IMR-90 (cell line): ENCODE results near the gene ADRA1B. TPM values are rescaled to one million over a fixed set of nuclear protein-coding genes. Genes with fewer than 3 reads are reported as not detected.

Experiments
- ATAC-seq: fragments of 200-7000 bp; cut with Tn5 transposase; 2 replicates; pipeline ENCODE4 v1.9.1; 2020; ENCODE audit warnings: low read depth, mild to moderate bottlenecking, moderate library complexity
- BruUV-seq: library from RNA; stranded (reverse); fragments of 400-500 nt; replicated peaks from 2 replicates; lab custom pipeline; 2021; lab: Mats Ljungman, UMichigan
- CTCF ChIA-PET: fragments of 300-600 bp; formaldehyde crosslinking; extraction: SDS; loops from one replicate; lab custom pipeline; 2021; ENCODE audit warnings: antibody characterized with exemption; lab: Yijun Ruan, JAX
- POLR2A ChIA-PET: fragments of 300-600 bp; sonication (Branson Sonifier 250); formaldehyde crosslinking; loops from one replicate; lab custom pipeline; 2022; ENCODE audit warnings: antibody characterized with exemption; ENCODE audit not compliant: unreplicated experiment; lab: Charles Lee
- DNase-seq: peaks from one replicate; pipeline ENCODE4 v3.0.0; 2013
- H2AFZ ChIP-seq: replicated peaks from 2 replicates; pipeline ENCODE3; 2013; ENCODE audit warnings: low read length, mild to moderate bottlenecking; ENCODE audit not compliant: poor library complexity
- H2AK5ac ChIP-seq: 2 replicates; pipeline ENCODE4 v1.6.1; 2013; ENCODE audit warnings: low read depth, low read length, inconsistent platforms
- H2AK9ac ChIP-seq: replicated peaks from 2 replicates; pipeline ENCODE3; 2013; ENCODE audit warnings: mild to moderate bottlenecking, low read depth, low read length, moderate library complexity; ENCODE audit not compliant: poor library complexity
- H2BK120ac ChIP-seq: 2 replicates; pipeline ENCODE4 v1.6.1; 2013; ENCODE audit warnings: low read depth, low read length, inconsistent platforms
- H2BK15ac ChIP-seq: 3 replicates; pipeline ENCODE4 v1.6.1; 2013; ENCODE audit warnings: low read depth, low read length, inconsistent platforms
- H2BK20ac ChIP-seq: 2 replicates; pipeline ENCODE4 v1.6.1; 2013; ENCODE audit warnings: low read depth, mild to moderate bottlenecking, inconsistent platforms, low read length, moderate library complexity
- H2BK5ac ChIP-seq: 2 replicates; pipeline ENCODE4 v1.6.1; 2013; ENCODE audit warnings: mild to moderate bottlenecking, low read depth, low read length, inconsistent platforms; ENCODE audit not compliant: poor library complexity, severe bottlenecking
- H3K14ac ChIP-seq: replicated peaks from 2 replicates; pipeline ENCODE4 v1.6.1; 2013; ENCODE audit warnings: low read depth, low read length, inconsistent platforms
- H3K18ac ChIP-seq: 2 replicates; pipeline ENCODE4 v1.6.1; 2013; ENCODE audit warnings: low read depth, low read length, control low read depth
- H3K23ac ChIP-seq: 2 replicates; pipeline ENCODE4 v1.6.1; 2013; ENCODE audit warnings: low read depth, low read length, inconsistent platforms
- H3K27ac ChIP-seq: 2 replicates; pipeline ENCODE4 v1.5.1; 2013; ENCODE audit warnings: mild to moderate bottlenecking, control low read depth, low read length; ENCODE audit not compliant: insufficient read depth
- H3K27me3 ChIP-seq: 2 replicates; pipeline ENCODE4 v1.6.1; 2013; ENCODE audit warnings: low read length; ENCODE audit not compliant: control insufficient read depth, insufficient read depth
- H3K36me3 ChIP-seq: 2 replicates; pipeline ENCODE4 v1.6.1; 2013; ENCODE audit warnings: low read length, mixed read lengths; ENCODE audit not compliant: control insufficient read depth, insufficient read depth
- H3K4ac ChIP-seq: 2 replicates; pipeline ENCODE4 v1.6.1; 2013; ENCODE audit warnings: low read depth, low read length, inconsistent platforms
- H3K4me1 ChIP-seq: 2 replicates; pipeline ENCODE4 v1.6.1; 2013; ENCODE audit warnings: low read length, mixed read lengths; ENCODE audit not compliant: control insufficient read depth, insufficient read depth
- H3K4me2 ChIP-seq: 2 replicates; pipeline ENCODE4 v1.6.1; 2013; ENCODE audit warnings: low read depth, mild to moderate bottlenecking, control low read depth, low read length, moderate library complexity
- H3K4me3 ChIP-seq: 2 replicates; pipeline ENCODE4 v1.5.1; 2013; ENCODE audit warnings: low read depth, mild to moderate bottlenecking, control low read depth, low read length, moderate library complexity; ENCODE audit not compliant: insufficient read depth
- H3K56ac ChIP-seq: 2 replicates; pipeline ENCODE4 v1.6.1; 2013; ENCODE audit warnings: low read length, inconsistent platforms; ENCODE audit not compliant: insufficient read depth; ENCODE audit errors: extremely low read depth
- H3K79me1 ChIP-seq, 2 experiments: 2 replicates each; pipeline ENCODE4 v1.6.1; 2013; ENCODE audit warnings: low read length in 2 of 2, inconsistent platforms in 1 of 2, low read depth in 1 of 2
- H3K9ac ChIP-seq: 2 replicates; pipeline ENCODE4 v1.6.1; 2013; ENCODE audit warnings: low read depth, low read length, control low read depth
- H3K9me1 ChIP-seq: 2 replicates; pipeline ENCODE4 v1.6.1; 2013; ENCODE audit warnings: low read length, inconsistent platforms; ENCODE audit not compliant: insufficient read depth
- H3K9me3 ChIP-seq: 2 replicates; pipeline ENCODE4 v1.6.1; 2013; ENCODE audit warnings: low read length; ENCODE audit not compliant: control insufficient read depth, insufficient read depth
- H4K20me1 ChIP-seq: 2 replicates; pipeline ENCODE4 v1.6.1; 2013; ENCODE audit warnings: low read length, inconsistent platforms; ENCODE audit not compliant: insufficient read depth
- H4K5ac ChIP-seq: 2 replicates; pipeline ENCODE4 v1.6.1; 2013; ENCODE audit warnings: mild to moderate bottlenecking, low read depth, low read length, control low read depth
- H4K8ac ChIP-seq, 2 experiments: 2 replicates each; pipeline ENCODE4 v1.6.1; 2013; ENCODE audit warnings: low read depth in 2 of 2, low read length in 2 of 2, control low read depth in 1 of 2, inconsistent platforms in 1 of 2
- H4K91ac ChIP-seq: 2 replicates; pipeline ENCODE4 v1.6.1; 2013; ENCODE audit warnings: low read depth, low read length, inconsistent platforms; ENCODE audit not compliant: insufficient read depth
- BHLHE40 ChIP-seq: fragments of 150-350 bp; IDR thresholded peaks from 2 replicates; pipeline ENCODE4 v1.6.1; 2016; ENCODE audit warnings: mild to moderate bottlenecking, low read depth, low read length
- MAZ ChIP-seq: IDR thresholded peaks from 2 replicates; pipeline ENCODE4 v1.6.1; 2012; ENCODE audit warnings: low read depth, mild to moderate bottlenecking, low read length, improper control_type of control experiment, moderate library complexity, borderline replicate concordance
- MXI1 ChIP-seq: IDR thresholded peaks from 2 replicates; pipeline ENCODE4 v1.6.1; 2012; ENCODE audit warnings: low read depth, mild to moderate bottlenecking, low read length, moderate library complexity, borderline replicate concordance
- RFX5 ChIP-seq: IDR thresholded peaks from 2 replicates; pipeline ENCODE4 v1.8.0; 2012; ENCODE audit warnings: low read depth, mild to moderate bottlenecking, low read length, moderate library complexity
- dilution Hi-C: fragments of 300-500 bp; cut with HindIII; formaldehyde crosslinking; loops from one replicate; pipeline ENCODE4 v1.14.3; 2018; ENCODE audit warnings: low sequenced_read_pairs; ENCODE audit not compliant: unreplicated experiment
- in situ Hi-C: fragments of 300-500 bp; cut with MboI; formaldehyde crosslinking; loops from 3 replicates; pipeline ENCODE4 v1.14.3; 2019; ENCODE audit warnings: low sequenced_read_pairs, inconsistent platforms, mixed read lengths
- intact Hi-C: fragments of 100-400 bp; cut with micrococcal nuclease; formaldehyde crosslinking; loops from 2 replicates; pipeline ENCODE4 v1.10.0; 2022
- polyA plus RNA-seq, 3 experiments: library from polyadenylated mRNA; depleted of rRNA; stranded (reverse); fragments of >200 nt; gene quantifications; 2 replicates each; pipeline ENCODE4 v1.2.3, GENCODE V29; 2012; ENCODE audit warnings: low replicate concordance in 1 of 3
- total RNA-seq: library from RNA; depleted of rRNA; stranded (reverse); fragments of >200 nt; gene quantifications from 2 replicates; pipeline ENCODE4 v1.2.3, GENCODE V29; 2012
- TF ChIP-seq, protein P1 (sequence below): fragments of 150-350 bp; IDR thresholded peaks from 2 replicates; pipeline ENCODE4 v1.6.1; 2016; ENCODE audit warnings: low read depth, mild to moderate bottlenecking, low read length, moderate library complexity, borderline replicate concordance
- TF ChIP-seq, protein P2 (sequence below): conservative IDR thresholded peaks from 2 replicates; pipeline ENCODE4 v1.5.1; 2012; ENCODE audit warnings: mild to moderate bottlenecking, low read depth, low read length, improper control_type of control experiment

Gene ADRA1B
- total and polyA plus RNA-seq, 2 of the 4 experiments (the other 2 are of a cell fraction), result 0.18 to 1.5 TPM

DNA sequence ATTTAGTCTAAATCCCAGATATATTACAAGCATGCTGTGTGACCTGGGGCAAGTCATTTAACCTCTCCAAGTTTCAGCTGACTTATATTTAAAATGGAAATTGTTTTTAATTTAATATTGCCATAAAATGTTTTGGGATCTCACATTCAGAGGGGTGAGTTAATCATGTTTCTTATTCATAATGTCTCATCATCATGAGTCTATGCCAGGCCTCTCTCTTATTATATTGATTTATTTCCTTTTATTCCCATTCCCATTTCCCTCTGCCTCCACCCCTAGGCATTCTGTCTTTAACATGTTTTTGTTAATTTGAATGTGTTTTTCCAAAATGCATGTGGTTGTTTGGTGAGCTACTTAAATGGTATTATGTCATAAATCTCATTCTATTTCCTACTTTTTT, 53.7 kb downstream of the ADRA1B start:
- Histone ChIP-seq H2BK5ac (peak overlapping the region; percentile 89), H3K4me1 (peaks cover 22% of the 10 kb centered on the region), H4K5ac (no peak overlapping the region), H3K4me3 (no peak overlapping the region), H2BK15ac (peak overlapping the region; percentile 79; the same call in 2 of the 3 replicates), H3K9ac (no peak overlapping the region), H3K27me3 (no peaks in the 10 kb centered on the region), H3K9me3 (no peaks in the 10 kb centered on the region), H2AFZ (no peak overlapping the region), H2BK20ac (peak overlapping the region; percentile 84), H3K4ac (peak overlapping the region; percentile 92; the same call in 1 of the 2 replicates), H3K4me2 (no peak overlapping the region), H3K9me1 (peaks cover 19% of the 10 kb centered on the region), H4K8ac (peak overlapping the region; percentile 87 to 96; a peak in 2 of 4 replicates), H3K79me1 (peaks cover 0 to 5% of the 10 kb centered on the region in 2 experiments; a peak in 2 of 4 replicates), H4K91ac (peak overlapping the region; percentile 90), H3K23ac (peak overlapping the region; percentile 86; the same call in 1 of the 2 replicates), H3K56ac (no peak overlapping the region), H3K18ac (peak overlapping the region; percentile 98), H3K36me3 (no peaks in the 10 kb centered on the region), H4K20me1 (no peaks in the 10 kb centered on the region), H2BK120ac (peak overlapping the region; percentile 95), H2AK5ac (no peak overlapping the region; the same call in 1 of the 2 replicates), H2AK9ac (no peak overlapping the region), H3K14ac (peak overlapping the region; percentile 93; the same call in 1 of the 2 replicates), H3K27ac (no peak overlapping the region)
- dilution Hi-C loops, result no loop called here
- intact Hi-C loops, result loop anchor here (5.0 to 10.0 kb wide), 5 partner anchors 205 to 805 kb away; partner anchors contain the start of genes IL12B and RNF145
- in situ Hi-C loops, result loop anchor here (10.0 to 25.0 kb wide), 2 partner anchors 525 to 808 kb away; no protein-coding TSS in a partner anchor
- ChIA-PET POLR2A (no interaction called here), CTCF (no interaction called here)
- TF ChIP-seq MXI1, result no peak
- no peak for TF ChIP-seq RFX5
- TF ChIP-seq, protein P1, sequence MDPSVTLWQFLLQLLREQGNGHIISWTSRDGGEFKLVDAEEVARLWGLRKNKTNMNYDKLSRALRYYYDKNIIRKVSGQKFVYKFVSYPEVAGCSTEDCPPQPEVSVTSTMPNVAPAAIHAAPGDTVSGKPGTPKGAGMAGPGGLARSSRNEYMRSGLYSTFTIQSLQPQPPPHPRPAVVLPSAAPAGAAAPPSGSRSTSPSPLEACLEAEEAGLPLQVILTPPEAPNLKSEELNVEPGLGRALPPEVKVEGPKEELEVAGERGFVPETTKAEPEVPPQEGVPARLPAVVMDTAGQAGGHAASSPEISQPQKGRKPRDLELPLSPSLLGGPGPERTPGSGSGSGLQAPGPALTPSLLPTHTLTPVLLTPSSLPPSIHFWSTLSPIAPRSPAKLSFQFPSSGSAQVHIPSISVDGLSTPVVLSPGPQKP, result no peak
- TF ChIP-seq BHLHE40, result no peak
- TF ChIP-seq MAZ, result no peak
- TF ChIP-seq, protein P2, sequence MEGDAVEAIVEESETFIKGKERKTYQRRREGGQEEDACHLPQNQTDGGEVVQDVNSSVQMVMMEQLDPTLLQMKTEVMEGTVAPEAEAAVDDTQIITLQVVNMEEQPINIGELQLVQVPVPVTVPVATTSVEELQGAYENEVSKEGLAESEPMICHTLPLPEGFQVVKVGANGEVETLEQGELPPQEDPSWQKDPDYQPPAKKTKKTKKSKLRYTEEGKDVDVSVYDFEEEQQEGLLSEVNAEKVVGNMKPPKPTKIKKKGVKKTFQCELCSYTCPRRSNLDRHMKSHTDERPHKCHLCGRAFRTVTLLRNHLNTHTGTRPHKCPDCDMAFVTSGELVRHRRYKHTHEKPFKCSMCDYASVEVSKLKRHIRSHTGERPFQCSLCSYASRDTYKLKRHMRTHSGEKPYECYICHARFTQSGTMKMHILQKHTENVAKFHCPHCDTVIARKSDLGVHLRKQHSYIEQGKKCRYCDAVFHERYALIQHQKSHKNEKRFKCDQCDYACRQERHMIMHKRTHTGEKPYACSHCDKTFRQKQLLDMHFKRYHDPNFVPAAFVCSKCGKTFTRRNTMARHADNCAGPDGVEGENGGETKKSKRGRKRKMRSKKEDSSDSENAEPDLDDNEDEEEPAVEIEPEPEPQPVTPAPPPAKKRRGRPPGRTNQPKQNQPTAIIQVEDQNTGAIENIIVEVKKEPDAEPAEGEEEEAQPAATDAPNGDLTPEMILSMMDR, result no peak
- ATAC-seq, result no peak
- no peak for DNase-seq
- BruUV-seq, result no TSS peak
